Measurements from ENCODE around the gene PGM2L1. TPM values are rescaled to one million over a fixed set of nuclear protein-coding genes. Genes with fewer than 3 reads are reported as not detected.

The PGM2L1 gene
- total RNA-seq, 1 experiment from 2014 or later, result 7.8 TPM

- Histone ChIP-seq H2AFZ (no peak overlapping the region), H3K9me3 (ENCODE audit: insufficient read depth, low read depth) (no peaks in the 10 kb centered on the region; the same call in 1 of the 2 replicates), H3K4me2 (no peak overlapping the region), H3K9me2 (ENCODE audit: insufficient read depth) (no peaks in the 10 kb centered on the region), H3F3A (ENCODE audit: insufficient read depth, low read depth) (no peaks in the 10 kb centered on the region), H3K36me3 (ENCODE audit: low read depth) (no peaks in the 10 kb centered on the region), H3K4me3 (no peak overlapping the region), H3K79me2 (ENCODE audit: low read depth) (no peaks in the 10 kb centered on the region), H4K20me1 (ENCODE audit: insufficient read depth) (no peaks in the 10 kb centered on the region), H3K4me1 (replicated peaks; ENCODE audit: insufficient read depth) (no peaks in the 10 kb centered on the region), H3K27ac (no peak overlapping the region), H3K27me3 (ENCODE audit: insufficient read depth, low read depth) (no peaks in the 10 kb centered on the region)
- no peak for DNase-seq
- ChIA-PET CTCF (no interaction called here), POLR2A (ENCODE audit: unreplicated experiment) (no interaction called here)
- BruUV-seq (replicated peaks), result no TSS peak
- no peak for TF ChIP-seq EZH2 (IDR thresholded peaks at IDR 0.05; ENCODE audit: low read depth)
- TF ChIP-seq, protein P1, sequence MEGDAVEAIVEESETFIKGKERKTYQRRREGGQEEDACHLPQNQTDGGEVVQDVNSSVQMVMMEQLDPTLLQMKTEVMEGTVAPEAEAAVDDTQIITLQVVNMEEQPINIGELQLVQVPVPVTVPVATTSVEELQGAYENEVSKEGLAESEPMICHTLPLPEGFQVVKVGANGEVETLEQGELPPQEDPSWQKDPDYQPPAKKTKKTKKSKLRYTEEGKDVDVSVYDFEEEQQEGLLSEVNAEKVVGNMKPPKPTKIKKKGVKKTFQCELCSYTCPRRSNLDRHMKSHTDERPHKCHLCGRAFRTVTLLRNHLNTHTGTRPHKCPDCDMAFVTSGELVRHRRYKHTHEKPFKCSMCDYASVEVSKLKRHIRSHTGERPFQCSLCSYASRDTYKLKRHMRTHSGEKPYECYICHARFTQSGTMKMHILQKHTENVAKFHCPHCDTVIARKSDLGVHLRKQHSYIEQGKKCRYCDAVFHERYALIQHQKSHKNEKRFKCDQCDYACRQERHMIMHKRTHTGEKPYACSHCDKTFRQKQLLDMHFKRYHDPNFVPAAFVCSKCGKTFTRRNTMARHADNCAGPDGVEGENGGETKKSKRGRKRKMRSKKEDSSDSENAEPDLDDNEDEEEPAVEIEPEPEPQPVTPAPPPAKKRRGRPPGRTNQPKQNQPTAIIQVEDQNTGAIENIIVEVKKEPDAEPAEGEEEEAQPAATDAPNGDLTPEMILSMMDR (conservative IDR thresholded peaks at IDR 0.05), result no peak
- intact Hi-C loops (cut with micrococcal nuclease; ENCODE audit: unreplicated experiment), result no loop called here
Measured at GRCh38 chr11:74319139-74319816, 79.0 kb downstream of the PGM2L1 start.

- Histone ChIP-seq H3K36me3 (ENCODE audit: low read depth) (no peaks in the 10 kb centered on the region), H3K4me3 (no peak overlapping the region), H3K9me3 (ENCODE audit: insufficient read depth, low read depth) (no peaks in the 10 kb centered on the region; the same call in 1 of the 2 replicates), H2AFZ (no peak overlapping the region), H3K4me2 (no peak overlapping the region), H3K27ac (no peak overlapping the region), H3K79me2 (ENCODE audit: low read depth) (no peaks in the 10 kb centered on the region), H3K4me1 (replicated peaks; ENCODE audit: insufficient read depth) (no peaks in the 10 kb centered on the region), H3K27me3 (ENCODE audit: insufficient read depth, low read depth) (no peaks in the 10 kb centered on the region), H3F3A (ENCODE audit: insufficient read depth, low read depth) (no peaks in the 10 kb centered on the region), H4K20me1 (ENCODE audit: insufficient read depth) (no peaks in the 10 kb centered on the region), H3K9me2 (ENCODE audit: insufficient read depth) (no peaks in the 10 kb centered on the region)
- ChIA-PET POLR2A (ENCODE audit: unreplicated experiment) (no interaction called here), CTCF (no interaction called here)
- BruUV-seq (replicated peaks), result no TSS peak
- TF ChIP-seq, protein P1 (conservative IDR thresholded peaks at IDR 0.05), result no peak
- no peak for TF ChIP-seq EZH2 (IDR thresholded peaks at IDR 0.05; ENCODE audit: low read depth)
- no peak for DNase-seq
- intact Hi-C loops (cut with micrococcal nuclease; ENCODE audit: unreplicated experiment), result no loop called here
Measured at GRCh38 chr11:74318241-74318932, 79.8 kb downstream of the PGM2L1 start.

DNA sequence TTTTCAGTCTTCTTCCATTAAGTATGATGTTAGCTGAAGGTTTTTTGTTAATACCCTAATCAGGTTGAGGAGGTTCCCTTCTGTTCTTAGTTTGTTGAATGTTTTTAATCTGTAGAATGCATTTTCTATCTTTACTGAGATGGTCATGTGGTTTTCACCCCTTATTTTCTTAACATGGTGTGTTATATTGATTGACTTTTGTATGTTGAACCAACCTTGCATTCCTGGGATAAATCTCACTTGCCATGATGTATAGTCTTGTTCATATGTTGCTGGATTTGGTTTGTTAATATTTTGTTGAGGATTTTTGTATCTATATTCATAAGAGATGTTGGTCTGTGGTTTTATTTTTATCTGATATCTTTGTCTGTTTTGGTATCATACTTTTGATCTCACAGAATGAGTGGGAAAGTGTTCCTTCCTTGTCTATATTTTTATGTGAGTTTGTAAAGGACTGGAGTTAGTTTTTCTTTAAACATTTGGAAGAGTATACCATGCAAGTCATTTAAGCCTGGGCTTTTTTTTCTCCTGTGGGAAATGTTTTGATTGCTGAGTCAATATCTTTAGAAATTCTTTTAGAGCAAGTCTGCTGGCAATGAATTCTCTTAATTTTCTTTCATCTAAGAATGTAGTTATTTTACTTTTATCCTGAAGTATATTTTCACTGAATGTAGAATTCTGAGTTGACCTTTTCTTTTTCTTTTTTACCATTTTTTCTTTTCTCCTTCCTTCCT lies 81.3 kb downstream of the PGM2L1 start:
- DNase-seq, result no peak
- no peaks in the 10 kb centered on the region for H3K36me3 ChIP-seq (ENCODE audit: low read depth)
- POLR2A ChIA-PET (ENCODE audit: unreplicated experiment), result no interaction called here
- H3K27me3 ChIP-seq (ENCODE audit: insufficient read depth, low read depth), result no peaks in the 10 kb centered on the region; the same call in 1 of the 2 replicates
- no peaks in the 10 kb centered on the region for H3K4me1 ChIP-seq (replicated peaks; ENCODE audit: insufficient read depth)
- no peaks in the 10 kb centered on the region; the same call in 1 of the 2 replicates for H3K9me3 ChIP-seq (ENCODE audit: insufficient read depth, low read depth)
- H2AFZ ChIP-seq, result no peak overlapping the region
- no peaks in the 10 kb centered on the region for H4K20me1 ChIP-seq (ENCODE audit: insufficient read depth)
- no peak overlapping the region for H3K27ac ChIP-seq
- TF ChIP-seq, protein P1 (conservative IDR thresholded peaks at IDR 0.05), result no peak
- no peak for TF ChIP-seq EZH2 (IDR thresholded peaks at IDR 0.05; ENCODE audit: low read depth)
- CTCF ChIA-PET, result no interaction called here
- no peaks in the 10 kb centered on the region; the same call in 1 of the 2 replicates for H3F3A ChIP-seq (ENCODE audit: insufficient read depth, low read depth)
- H3K79me2 ChIP-seq (ENCODE audit: low read depth), result no peaks in the 10 kb centered on the region
- H3K4me2 ChIP-seq, result no peak overlapping the region
- intact Hi-C loops (cut with micrococcal nuclease; ENCODE audit: unreplicated experiment), result no loop called here
- no peaks in the 10 kb centered on the region for H3K9me2 ChIP-seq (ENCODE audit: insufficient read depth)
- no TSS peak for BruUV-seq (replicated peaks)
- no peak overlapping the region for H3K4me3 ChIP-seq
